ENCODE data around the gene STX3. TPM values are rescaled to one million over a fixed set of nuclear protein-coding genes. Genes with fewer than 3 reads are reported as not detected.

Gene STX3
- total and polyA plus RNA-seq, 7 donors, result 3.8 to 11.1 (median 7.3) TPM

- no peak for DNase-seq
- Histone ChIP-seq H3K4me1 (peaks cover 7% of the 10 kb centered on the region), H3K36me3 (ENCODE audit: insufficient read depth in 1 of 2, low read depth in 1 of 2) (peaks cover 5 to 27% of the 10 kb centered on the region in 2 donors), H3K4me3 (no peak overlapping the region), H3K9me3 (no peaks in the 10 kb centered on the region), H3K27me3 (ENCODE audit: insufficient read depth in 3 of 3, low read length in 2 of 3) (no peaks in the 10 kb centered on the region), H3K27ac (no peak overlapping the region)
- 74 to 85% (median 84%) methylated on average over 5 of the region's 5 CpGs for WGBS, 3 donors
- intact Hi-C loops (cut with DNase I), result no loop called here
- no peak for ATAC-seq
- no peak for TF ChIP-seq CTCF (IDR thresholded peaks at IDR 0.05)
Measured at GRCh38 chr11:59773083-59773440, 17.9 kb downstream of the STX3 start.

GRCh38 chr11:59776210-59777066, 21.3 kb downstream of the STX3 start:
- H3K36me3 ChIP-seq (ENCODE audit: insufficient read depth in 1 of 2, low read depth in 1 of 2), result peaks cover 5 to 32% of the 10 kb centered on the region in 2 donors
- 86% methylated on average over 5 of the region's 5 CpGs for WGBS, 3 donors
- no peak overlapping the region for H3K27ac ChIP-seq
- H3K4me1 ChIP-seq, result peaks cover 11% of the 10 kb centered on the region
- no peak overlapping the region for H3K4me3 ChIP-seq
- ATAC-seq, result peak in 3 of 4 donors; percentile 45 to 57 (median 49)
- no peaks in the 10 kb centered on the region for H3K27me3 ChIP-seq (ENCODE audit: insufficient read depth in 3 of 3, low read length in 2 of 3)
- no peak for TF ChIP-seq CTCF (IDR thresholded peaks at IDR 0.05)
- H3K9me3 ChIP-seq, result no peaks in the 10 kb centered on the region
- intact Hi-C loops (cut with DNase I), result no loop called here
- DNase-seq, result no peak

- no peak for ATAC-seq
- 87 to 93% (median 90%) methylated on average over 5 of the region's 5 CpGs for WGBS, 3 donors
- Histone ChIP-seq H3K4me3 (no peak overlapping the region), H3K4me1 (peaks cover 11% of the 10 kb centered on the region), H3K9me3 (no peaks in the 10 kb centered on the region), H3K27ac (no peak overlapping the region), H3K36me3 (ENCODE audit: insufficient read depth in 1 of 2, low read depth in 1 of 2) (peaks cover 5 to 32% of the 10 kb centered on the region in 2 donors), H3K27me3 (ENCODE audit: insufficient read depth in 3 of 3, low read length in 2 of 3) (no peaks in the 10 kb centered on the region)
- DNase-seq, result no peak
- intact Hi-C loops (cut with DNase I), result no loop called here
- no peak for TF ChIP-seq CTCF (IDR thresholded peaks at IDR 0.05)
Measured at GRCh38 chr11:59777104-59777503, 21.9 kb downstream of the STX3 start.

GRCh38 chr11:59778122-59778521, 22.9 kb downstream of the STX3 start:
- WGBS, 3 donors, result 83 to 90% (median 84%) methylated on average over 2 of the region's 2 CpGs
- ATAC-seq, result peak in 2 of 4 donors; percentile 23 to 35
- Histone ChIP-seq H3K36me3 (ENCODE audit: insufficient read depth in 1 of 2, low read depth in 1 of 2) (peaks cover 5 to 32% of the 10 kb centered on the region in 2 donors), H3K27ac (no peak overlapping the region), H3K9me3 (no peaks in the 10 kb centered on the region), H3K27me3 (ENCODE audit: insufficient read depth in 3 of 3, low read length in 2 of 3) (no peaks in the 10 kb centered on the region), H3K4me1 (peaks cover 11% of the 10 kb centered on the region), H3K4me3 (no peak overlapping the region)
- no peak for DNase-seq
- intact Hi-C loops (cut with DNase I), result no loop called here
- TF ChIP-seq CTCF (IDR thresholded peaks at IDR 0.05), result no peak

Measured in psoas muscle (tissue), 8 donors.